Measurements from ENCODE around the gene WWC2.
"Not testable (repeated sequence)": the region's sequence is repeated elsewhere in the genome, so short reads cannot be mapped to it uniquely, and the experiment has no call there.

WWC2 gene

GRCh38 chr4:183144787-183145186, 45.7 kb downstream of the WWC2 start:
- DNase-seq (ENCODE audit: low read depth, low spot score), result no peak
- in situ Hi-C loops (cut with HindIII; ENCODE audit: low sequenced_read_pairs), result no loop called here
- H3K4me3 ChIP-seq (ENCODE audit: low read depth, low read length), result no peak overlapping the region
- TF ChIP-seq CTCF (IDR thresholded peaks at IDR 0.05; ENCODE audit: low read depth, low read length), result no peak

GRCh38 chr4:183145773-183146172, 46.7 kb downstream of the WWC2 start:
- DNase-seq (ENCODE audit: low read depth, low spot score), result no peak
- in situ Hi-C loops (cut with HindIII; ENCODE audit: low sequenced_read_pairs), result no loop called here
- no peak for TF ChIP-seq CTCF (IDR thresholded peaks at IDR 0.05; ENCODE audit: low read depth, low read length)

GRCh38 chr4:183146478-183146877, 47.4 kb downstream of the WWC2 start:
- in situ Hi-C loops (cut with HindIII; ENCODE audit: low sequenced_read_pairs), result no loop called here
- DNase-seq (ENCODE audit: low read depth, low spot score), result no peak
- TF ChIP-seq CTCF (IDR thresholded peaks at IDR 0.05; ENCODE audit: low read depth, low read length), result no peak
- H3K4me3 ChIP-seq (ENCODE audit: low read depth, low read length), result no peak overlapping the region

More at GRCh38 chr4:183145773-183146172, 46.7 kb downstream of the WWC2 start:
- H3K4me3 ChIP-seq (ENCODE audit: low read depth, low read length), result no peak overlapping the region

- DNase-seq (ENCODE audit: low read depth, low spot score), result no peak
- in situ Hi-C loops (cut with HindIII; ENCODE audit: low sequenced_read_pairs), result no loop called here
- H3K4me3 ChIP-seq (ENCODE audit: low read depth, low read length), result no peak overlapping the region
- no peak for TF ChIP-seq CTCF (IDR thresholded peaks at IDR 0.05; ENCODE audit: low read depth, low read length)
These were observed 48.1 kb downstream of the WWC2 start for GRCh38 chr4:183147196-183147595.

GRCh38 chr4:183147983-183148382, 48.9 kb downstream of the WWC2 start:
- no peak for DNase-seq (ENCODE audit: low read depth, low spot score)
- TF ChIP-seq CTCF (IDR thresholded peaks at IDR 0.05; ENCODE audit: low read depth, low read length), result no peak
- H3K4me3 ChIP-seq (ENCODE audit: low read depth, low read length), result no peak overlapping the region
- in situ Hi-C loops (cut with HindIII; ENCODE audit: low sequenced_read_pairs), result no loop called here

- in situ Hi-C loops (cut with HindIII; ENCODE audit: low sequenced_read_pairs), result no loop called here
- no peak overlapping the region for H3K4me3 ChIP-seq (ENCODE audit: low read depth, low read length)
- TF ChIP-seq CTCF (IDR thresholded peaks at IDR 0.05; ENCODE audit: low read depth, low read length), result no peak
- DNase-seq (ENCODE audit: low read depth, low spot score), result no peak
These were observed 50.8 kb downstream of the WWC2 start for GRCh38 chr4:183149616-183150539.

GRCh38 chr4:183150664-183151063, 51.6 kb downstream of the WWC2 start:
- H3K4me3 ChIP-seq (ENCODE audit: low read depth, low read length); in situ Hi-C loops (cut with HindIII; ENCODE audit: low sequenced_read_pairs); DNase-seq (ENCODE audit: low read depth, low spot score): not testable (repeated sequence)

GRCh38 chr4:183152232-183152631, 53.2 kb downstream of the WWC2 start:
- H3K4me3 ChIP-seq (ENCODE audit: low read depth, low read length), result not testable (repeated sequence)

More at GRCh38 chr4:183152232-183152631, 53.2 kb downstream of the WWC2 start:
- DNase-seq (ENCODE audit: low read depth, low spot score); in situ Hi-C loops (cut with HindIII; ENCODE audit: low sequenced_read_pairs): not testable (repeated sequence)
